GM21825 (cell line): Measurements from ENCODE around the gene GNPTG.
A peak's percentile ranks its signal among the peaks of the same experiment; 100 is the strongest.

ENCODE experiments used
- ATAC-seq: cut with Tn5 transposase; IDR thresholded peaks from one replicate; pipeline ENCODE4 v1.9.1; 2021; ENCODE audit warnings: mild to moderate bottlenecking, moderate library complexity; ENCODE audit not compliant: unreplicated experiment

The GNPTG gene

GRCh38 chr16:1346422-1347285 lies 5.1 kb upstream of the GNPTG start:
- ATAC-seq: no peak

GRCh38 chr16:1347286-1347855 lies 4.4 kb upstream of the GNPTG start:
- no peak for ATAC-seq

GRCh38 chr16:1347962-1348361 lies 3.8 kb upstream of the GNPTG start:
- ATAC-seq: no peak

GRCh38 chr16:1348441-1348840 lies 3.3 kb upstream of the GNPTG start:
- ATAC-seq: no peak

GRCh38 chr16:1348926-1349325 lies 2.8 kb upstream of the GNPTG start:
- ATAC-seq: no peak

GRCh38 chr16:1349351-1349750 lies 2.4 kb upstream of the GNPTG start:
- no peak for ATAC-seq

- ATAC-seq: no peak
These were observed 1.8 kb upstream of the GNPTG start for GRCh38 chr16:1349951-1350350.

GRCh38 chr16:1350691-1351090 lies 1.0 kb upstream of the GNPTG start:
- ATAC-seq: no peak

GRCh38 chr16:1351215-1351581 lies 533 bp upstream of the GNPTG start:
- peak; percentile 3 for ATAC-seq

GRCh38 chr16:1354815-1355540 lies 3.2 kb downstream of the GNPTG start:
- ATAC-seq: no peak

- ATAC-seq: no peak
These were observed 3.9 kb downstream of the GNPTG start for GRCh38 chr16:1355591-1355990.

GRCh38 chr16:1356061-1356900 lies 4.5 kb downstream of the GNPTG start:
- no peak for ATAC-seq

- no peak for ATAC-seq
These were observed 6.3 kb downstream of the GNPTG start for GRCh38 chr16:1357906-1358566.

GRCh38 chr16:1361685-1362360 lies 10.1 kb downstream of the GNPTG start:
- no peak for ATAC-seq

- ATAC-seq: no peak
These were observed 11.1 kb downstream of the GNPTG start for GRCh38 chr16:1362807-1363206.

GRCh38 chr16:1363501-1364041 lies 11.8 kb downstream of the GNPTG start:
- ATAC-seq: no peak

GRCh38 chr16:1364510-1364909 lies 12.8 kb downstream of the GNPTG start:
- ATAC-seq: no peak

- ATAC-seq: no peak
These were observed 14.5 kb downstream of the GNPTG start for GRCh38 chr16:1366060-1366711.

- ATAC-seq: no peak
These were observed 15.1 kb downstream of the GNPTG start for GRCh38 chr16:1366712-1367299.
